ENCODE results near the gene RPL38. TPM values are rescaled to one million over a fixed set of nuclear protein-coding genes. Genes with fewer than 3 reads are reported as not detected.

RPL38 gene
- total and polyA plus RNA-seq, 2 of the 4 experiments (the other 2 are of a cell fraction), result 111 to 527 TPM

- CTCF ChIA-PET, result no interaction called here
Observed at GRCh38 chr17:74249590-74250270, 46.3 kb downstream of the RPL38 start.

More at GRCh38 chr17:74249590-74250270, 46.3 kb downstream of the RPL38 start:
- Histone ChIP-seq H3K4me3 (ENCODE audit: insufficient read depth, low read depth, low read length) (no peak overlapping the region), H3K9me1 (ENCODE audit: insufficient read depth, low read length) (no peaks in the 10 kb centered on the region), H3K56ac (ENCODE audit: extremely low read depth, insufficient read depth, low read length) (no peak overlapping the region), H3K27ac (ENCODE audit: insufficient read depth, low read length) (no peak overlapping the region), H2AFZ (replicated peaks; ENCODE audit: low read length, poor library complexity) (no peak overlapping the region), H4K20me1 (ENCODE audit: insufficient read depth, low read length) (no peaks in the 10 kb centered on the region), H3K4me1 (ENCODE audit: control insufficient read depth, insufficient read depth, low read length) (no peaks in the 10 kb centered on the region), H2BK20ac (ENCODE audit: low read depth, low read length) (no peak overlapping the region), H4K8ac (ENCODE audit: low read depth in 2 of 2, low read length in 2 of 2) (no peak overlapping the region), H3K18ac (ENCODE audit: low read depth, low read length) (no peak overlapping the region), H3K27me3 (ENCODE audit: control insufficient read depth, insufficient read depth, low read length) (no peaks in the 10 kb centered on the region), H3K23ac (ENCODE audit: low read depth, low read length) (no peak overlapping the region), H2AK5ac (ENCODE audit: low read depth, low read length) (no peak overlapping the region), H3K14ac (replicated peaks; ENCODE audit: low read depth, low read length) (no peak overlapping the region), H2BK15ac (ENCODE audit: low read depth, low read length) (no peak overlapping the region), H3K4ac (ENCODE audit: low read depth, low read length) (no peak overlapping the region), H3K9ac (ENCODE audit: low read depth, low read length) (no peak overlapping the region), H2BK120ac (ENCODE audit: low read depth, low read length) (no peak overlapping the region), H2AK9ac (replicated peaks; ENCODE audit: low read depth, low read length, poor library complexity) (no peak overlapping the region), H4K5ac (ENCODE audit: low read depth, low read length) (no peak overlapping the region), H2BK5ac (ENCODE audit: low read depth, low read length, poor library complexity, severe bottlenecking) (no peak overlapping the region), H3K9me3 (ENCODE audit: control insufficient read depth, insufficient read depth, low read length) (no peaks in the 10 kb centered on the region), H4K91ac (ENCODE audit: insufficient read depth, low read depth, low read length) (no peak overlapping the region), H3K36me3 (ENCODE audit: control insufficient read depth, insufficient read depth, low read length) (no peaks in the 10 kb centered on the region), H3K4me2 (ENCODE audit: low read depth, low read length) (no peak overlapping the region), H3K79me1 (ENCODE audit: low read depth in 1 of 2, low read length in 2 of 2) (no peaks in the 10 kb centered on the region)
- dilution Hi-C loops (cut with HindIII; ENCODE audit: low sequenced_read_pairs, unreplicated experiment) (no loop called here), intact Hi-C loops (cut with micrococcal nuclease) (no loop called here), in situ Hi-C loops (cut with MboI; ENCODE audit: low sequenced_read_pairs) (no loop called here)
- WGBS, 2 experiments (ENCODE audit: extremely low coverage in 2 of 2, insufficient read length in 1 of 2), result 44% methylated on average over 4 of the region's 17 CpGs; no CpG with 5 or more reads in 1 of the 2 experiments
- POLR2A ChIA-PET (ENCODE audit: unreplicated experiment), result no interaction called here
- ATAC-seq (ENCODE audit: low read depth) (no peak), DNase-seq (no peak)
- no TSS peak for BruUV-seq (replicated peaks)
- no peak for TF ChIP-seq MXI1 (IDR thresholded peaks at IDR 0.05; ENCODE audit: borderline replicate concordance, low read depth, low read length)
- TF ChIP-seq MAZ (IDR thresholded peaks at IDR 0.05; ENCODE audit: borderline replicate concordance, low read depth, low read length), result no peak
- no peak for TF ChIP-seq CHD1 (IDR thresholded peaks at IDR 0.05; ENCODE audit: low read depth, low read length)
- TF ChIP-seq CTCF (conservative IDR thresholded peaks at IDR 0.05; ENCODE audit: low read depth, low read length), result no peak
- no peak for TF ChIP-seq RAD21 (IDR thresholded peaks at IDR 0.05; ENCODE audit: low read length)
- TF ChIP-seq SMC3 (IDR thresholded peaks at IDR 0.05; ENCODE audit: low read depth, low read length), result no peak
- TF ChIP-seq RFX5 (IDR thresholded peaks at IDR 0.05; ENCODE audit: low read depth, low read length), result no peak
- TF ChIP-seq, protein P1, sequence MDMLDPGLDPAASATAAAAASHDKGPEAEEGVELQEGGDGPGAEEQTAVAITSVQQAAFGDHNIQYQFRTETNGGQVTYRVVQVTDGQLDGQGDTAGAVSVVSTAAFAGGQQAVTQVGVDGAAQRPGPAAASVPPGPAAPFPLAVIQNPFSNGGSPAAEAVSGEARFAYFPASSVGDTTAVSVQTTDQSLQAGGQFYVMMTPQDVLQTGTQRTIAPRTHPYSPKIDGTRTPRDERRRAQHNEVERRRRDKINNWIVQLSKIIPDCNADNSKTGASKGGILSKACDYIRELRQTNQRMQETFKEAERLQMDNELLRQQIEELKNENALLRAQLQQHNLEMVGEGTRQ (IDR thresholded peaks at IDR 0.05; ENCODE audit: low read depth, low read length), result no peak
- TF ChIP-seq RCOR1 (IDR thresholded peaks at IDR 0.05; ENCODE audit: insufficient replicate concordance, low read length), result no peak
- TF ChIP-seq CEBPB (IDR thresholded peaks at IDR 0.05; ENCODE audit: low read depth, low read length), result no peak
